Measurements from ENCODE around the gene HOXB5. TPM values are rescaled to one million over a fixed set of nuclear protein-coding genes. Genes with fewer than 3 reads are reported as not detected.

The HOXB5 gene
- total RNA-seq, 1 donor from 2014 or later = not detected

DNA sequence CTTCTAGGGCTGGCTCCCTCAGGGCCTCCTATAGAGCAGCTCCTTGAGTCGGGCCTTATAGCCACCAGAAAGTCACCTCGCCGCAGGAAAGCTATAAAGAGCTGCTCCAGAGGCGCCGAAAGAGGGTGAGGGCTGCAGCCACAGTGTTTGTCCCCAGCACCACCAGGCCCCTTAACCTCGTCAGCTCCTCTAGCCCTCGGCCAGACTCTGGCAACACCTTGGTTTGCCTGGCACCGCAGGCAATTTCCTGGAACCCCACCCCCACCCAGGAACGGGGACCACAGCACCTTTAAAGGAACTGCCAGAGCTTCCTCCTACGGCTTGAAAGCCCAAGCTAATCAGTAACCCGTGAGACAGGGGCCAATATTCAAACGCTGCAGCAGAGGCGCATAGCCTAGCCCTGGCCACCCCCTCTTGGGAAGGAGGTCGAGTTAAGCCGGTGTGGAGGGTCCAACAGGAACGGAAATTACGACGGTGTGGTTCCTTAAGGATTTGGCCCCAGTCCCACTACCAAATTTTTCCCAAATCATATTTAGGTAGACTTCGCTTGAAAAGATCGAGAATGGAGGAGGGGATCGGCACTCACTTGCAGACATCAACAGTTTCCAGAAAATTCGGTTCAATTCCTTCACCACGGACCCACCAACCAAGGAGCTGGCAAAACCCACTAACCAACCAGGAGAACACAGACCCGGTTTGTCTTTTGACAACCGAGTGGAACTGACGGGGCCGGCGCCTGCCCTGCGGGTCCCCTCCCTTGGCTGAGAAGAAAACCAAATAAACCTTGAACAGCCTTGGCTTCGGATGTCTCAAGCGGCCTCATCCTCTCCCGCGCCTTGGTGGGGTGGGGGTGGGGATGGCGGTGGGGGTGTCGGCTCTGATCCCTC is 8.2 kb upstream of the HOXB5 start:
- Mint-ChIP-seq H3K27me3 (ENCODE audit: low read depth, unreplicated experiment) (peaks cover 94% of the 10 kb centered on the region), H3K27ac (ENCODE audit: unreplicated experiment) (no peak overlapping the region), H3K4me3 (ENCODE audit: unreplicated experiment) (no peak overlapping the region), H3K9me3 (ENCODE audit: unreplicated experiment) (peaks cover 50% of the 10 kb centered on the region), H3K4me1 (ENCODE audit: low read depth, unreplicated experiment) (no peaks in the 10 kb centered on the region), H3K36me3 (ENCODE audit: low read depth, unreplicated experiment) (no peaks in the 10 kb centered on the region)
- no peaks in the 10 kb centered on the region for H3K79me2 ChIP-seq (ENCODE audit: insufficient read depth, low read length)
- H3K36me3 ChIP-seq (ENCODE audit: insufficient read depth, low read length) = no peaks in the 10 kb centered on the region
- FAIRE-seq (no peak), DNase-seq (ENCODE audit: low read depth) (no peak)
- peak overlapping the region; percentile 34 for H3K4me2 ChIP-seq (ENCODE audit: low read length)
- TF ChIP-seq, protein P1, sequence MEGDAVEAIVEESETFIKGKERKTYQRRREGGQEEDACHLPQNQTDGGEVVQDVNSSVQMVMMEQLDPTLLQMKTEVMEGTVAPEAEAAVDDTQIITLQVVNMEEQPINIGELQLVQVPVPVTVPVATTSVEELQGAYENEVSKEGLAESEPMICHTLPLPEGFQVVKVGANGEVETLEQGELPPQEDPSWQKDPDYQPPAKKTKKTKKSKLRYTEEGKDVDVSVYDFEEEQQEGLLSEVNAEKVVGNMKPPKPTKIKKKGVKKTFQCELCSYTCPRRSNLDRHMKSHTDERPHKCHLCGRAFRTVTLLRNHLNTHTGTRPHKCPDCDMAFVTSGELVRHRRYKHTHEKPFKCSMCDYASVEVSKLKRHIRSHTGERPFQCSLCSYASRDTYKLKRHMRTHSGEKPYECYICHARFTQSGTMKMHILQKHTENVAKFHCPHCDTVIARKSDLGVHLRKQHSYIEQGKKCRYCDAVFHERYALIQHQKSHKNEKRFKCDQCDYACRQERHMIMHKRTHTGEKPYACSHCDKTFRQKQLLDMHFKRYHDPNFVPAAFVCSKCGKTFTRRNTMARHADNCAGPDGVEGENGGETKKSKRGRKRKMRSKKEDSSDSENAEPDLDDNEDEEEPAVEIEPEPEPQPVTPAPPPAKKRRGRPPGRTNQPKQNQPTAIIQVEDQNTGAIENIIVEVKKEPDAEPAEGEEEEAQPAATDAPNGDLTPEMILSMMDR (IDR thresholded peaks at IDR 0.05; ENCODE audit: insufficient read depth, low read depth, low read length) = no peak
- TF ChIP-seq EZH2 (IDR thresholded peaks at IDR 0.05; ENCODE audit: insufficient read depth, low read length) = peak; percentile 81
- peaks cover 98% of the 10 kb centered on the region for H3K27me3 ChIP-seq (ENCODE audit: insufficient read depth, low read length)
- no peak overlapping the region for H2AFZ ChIP-seq (ENCODE audit: low read depth, low read length)
- peaks cover 36% of the 10 kb centered on the region for H4K20me1 ChIP-seq (ENCODE audit: insufficient read depth, low read length)
- no peak overlapping the region for H3K27ac ChIP-seq (ENCODE audit: low read depth, low read length)
- no peak overlapping the region for H3K4me3 ChIP-seq (ENCODE audit: insufficient read depth, low read depth, low read length)
- H3K9ac ChIP-seq (ENCODE audit: low read length) = no peak overlapping the region
- H3K4me1 ChIP-seq (ENCODE audit: insufficient read depth, low read length) = no peaks in the 10 kb centered on the region
- H3K9me3 ChIP-seq (ENCODE audit: insufficient read depth, low read depth, low read length) = no peaks in the 10 kb centered on the region

DNA sequence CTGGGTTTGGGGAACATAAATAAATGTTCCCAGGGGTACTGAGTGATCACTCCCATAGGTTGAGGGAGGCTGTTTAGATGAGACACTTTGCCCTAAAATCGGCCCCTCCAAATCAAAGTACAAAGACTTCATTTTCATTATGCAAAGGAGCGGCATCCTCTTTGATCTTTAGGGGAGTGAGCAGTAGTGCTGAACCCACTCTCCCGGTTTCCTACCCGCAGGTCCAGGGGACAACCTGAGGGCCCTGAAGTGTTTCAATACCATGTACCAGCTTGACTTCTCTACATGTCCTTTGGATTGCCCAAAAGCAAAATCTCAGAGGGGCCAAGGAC is 7.6 kb upstream of the HOXB5 start:
- no peaks in the 10 kb centered on the region for H3K79me2 ChIP-seq (ENCODE audit: insufficient read depth, low read length)
- no peak for FAIRE-seq

DNA sequence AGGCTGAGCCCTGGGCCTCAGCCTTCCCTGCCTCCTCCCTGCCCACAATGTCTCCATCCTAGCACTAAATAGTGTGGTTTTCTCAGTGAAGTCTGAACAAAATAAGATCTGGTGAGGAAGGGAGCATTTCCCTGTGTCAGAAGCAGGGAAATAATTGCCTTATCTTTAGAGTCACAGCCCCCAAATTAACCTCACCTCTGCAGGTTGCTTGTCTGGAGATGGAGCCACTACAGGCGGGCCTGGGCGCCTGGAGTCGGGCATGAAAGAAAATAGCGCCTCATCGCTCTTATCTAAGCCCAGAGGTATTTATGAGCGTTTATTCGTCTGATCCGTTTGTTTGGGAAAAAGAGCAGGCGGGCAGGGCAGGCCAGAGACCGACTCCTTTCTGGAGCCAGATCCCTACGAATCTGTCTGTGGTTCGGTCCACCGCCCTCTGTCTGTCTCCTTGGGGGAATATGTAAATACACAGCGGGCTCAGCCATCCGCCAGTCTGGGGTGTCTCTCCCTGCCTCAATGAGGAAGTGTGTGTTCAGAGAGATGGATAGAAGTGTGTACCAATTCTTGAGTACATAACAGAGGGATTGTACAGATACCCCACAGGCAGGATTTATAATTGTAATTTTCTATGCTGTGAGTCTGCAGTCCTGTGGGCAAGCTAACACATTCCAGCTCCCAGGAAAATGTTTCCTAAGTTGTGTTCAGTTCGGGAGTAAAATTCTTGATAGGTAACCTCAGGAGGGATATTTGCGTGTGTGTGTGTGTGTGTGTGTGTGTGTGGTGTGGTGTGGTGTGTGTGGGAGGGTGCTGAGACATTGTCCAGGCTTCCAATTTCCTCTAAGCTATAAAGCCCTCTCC is 6.9 kb upstream of the HOXB5 start:
- H3K9me3 ChIP-seq (ENCODE audit: insufficient read depth, low read depth, low read length) = no peaks in the 10 kb centered on the region
- H3K4me1 ChIP-seq (ENCODE audit: insufficient read depth, low read length) = peaks cover 9% of the 10 kb centered on the region
- peaks cover 51% of the 10 kb centered on the region for H3K9me3 Mint-ChIP-seq (ENCODE audit: unreplicated experiment)
- no peak overlapping the region for H2AFZ ChIP-seq (ENCODE audit: low read depth, low read length)
- H3K4me3 ChIP-seq (ENCODE audit: insufficient read depth, low read depth, low read length) = no peak overlapping the region
- H3K27me3 Mint-ChIP-seq (ENCODE audit: low read depth, unreplicated experiment) = peaks cover 94% of the 10 kb centered on the region
- no peaks in the 10 kb centered on the region for H3K79me2 ChIP-seq (ENCODE audit: insufficient read depth, low read length)
- no peak overlapping the region for H3K9ac ChIP-seq (ENCODE audit: low read length)
- FAIRE-seq (no peak), DNase-seq (ENCODE audit: low read depth) (no peak)
- no peak overlapping the region for H3K27ac Mint-ChIP-seq (ENCODE audit: unreplicated experiment)
- no peaks in the 10 kb centered on the region for H3K4me1 Mint-ChIP-seq (ENCODE audit: low read depth, unreplicated experiment)
- peaks cover 98% of the 10 kb centered on the region for H3K27me3 ChIP-seq (ENCODE audit: insufficient read depth, low read length)
- no peak overlapping the region for H3K4me2 ChIP-seq (ENCODE audit: low read length)
- H3K36me3 ChIP-seq (ENCODE audit: insufficient read depth, low read length) = no peaks in the 10 kb centered on the region
- H3K27ac ChIP-seq (ENCODE audit: low read depth, low read length) = no peak overlapping the region
- H4K20me1 ChIP-seq (ENCODE audit: insufficient read depth, low read length) = peaks cover 30% of the 10 kb centered on the region
- no peaks in the 10 kb centered on the region for H3K36me3 Mint-ChIP-seq (ENCODE audit: low read depth, unreplicated experiment)
- TF ChIP-seq, protein P1 (IDR thresholded peaks at IDR 0.05; ENCODE audit: insufficient read depth, low read depth, low read length) = no peak
- TF ChIP-seq EZH2 (IDR thresholded peaks at IDR 0.05; ENCODE audit: insufficient read depth, low read length) = no peak
- H3K4me3 Mint-ChIP-seq (ENCODE audit: unreplicated experiment) = no peak overlapping the region

More for the DNA sequence above, 7.6 kb upstream of the HOXB5 start:
- Histone ChIP-seq H3K4me3 (ENCODE audit: insufficient read depth, low read depth, low read length) (no peak overlapping the region), H3K27me3 (ENCODE audit: insufficient read depth, low read length) (peaks cover 98% of the 10 kb centered on the region), H3K9me3 (ENCODE audit: insufficient read depth, low read depth, low read length) (no peaks in the 10 kb centered on the region), H4K20me1 (ENCODE audit: insufficient read depth, low read length) (peaks cover 31% of the 10 kb centered on the region), H3K4me1 (ENCODE audit: insufficient read depth, low read length) (peaks cover 5% of the 10 kb centered on the region), H3K36me3 (ENCODE audit: insufficient read depth, low read length) (no peaks in the 10 kb centered on the region), H3K27ac (ENCODE audit: low read depth, low read length) (no peak overlapping the region), H3K9ac (ENCODE audit: low read length) (no peak overlapping the region), H3K4me2 (ENCODE audit: low read length) (no peak overlapping the region), H2AFZ (ENCODE audit: low read depth, low read length) (no peak overlapping the region)
- H3K4me3 Mint-ChIP-seq (ENCODE audit: unreplicated experiment) = no peak overlapping the region
- H3K36me3 Mint-ChIP-seq (ENCODE audit: low read depth, unreplicated experiment) = no peaks in the 10 kb centered on the region
- peaks cover 94% of the 10 kb centered on the region for H3K27me3 Mint-ChIP-seq (ENCODE audit: low read depth, unreplicated experiment)
- H3K4me1 Mint-ChIP-seq (ENCODE audit: low read depth, unreplicated experiment) = no peaks in the 10 kb centered on the region
- H3K9me3 Mint-ChIP-seq (ENCODE audit: unreplicated experiment) = peaks cover 51% of the 10 kb centered on the region
- no peak for TF ChIP-seq EZH2 (IDR thresholded peaks at IDR 0.05; ENCODE audit: insufficient read depth, low read length)
- DNase-seq (ENCODE audit: low read depth) = no peak
- no peak overlapping the region for H3K27ac Mint-ChIP-seq (ENCODE audit: unreplicated experiment)
